Lower leg skin (tissue), 3 donors: ENCODE data around the gene GDPD5.

ENCODE experiments used
- POLR2A ChIP-seq, 2 donors: fragments of 450-650 bp; IDR thresholded peaks; one replicate each; pipeline ENCODE4 v1.6.1; 2016 to 2017; ENCODE audit warnings: antibody characterized with exemption in 2 of 2, mild to moderate bottlenecking in 1 of 2, moderate library complexity in 1 of 2
- TF ChIP-seq, protein P1 (sequence below), 3 donors: fragments of 450-650 bp; IDR thresholded peaks; one replicate each; pipeline ENCODE4 v1.5.1; 2016; ENCODE audit warnings: antibody characterized with exemption in 3 of 3, mild to moderate bottlenecking in 3 of 3, moderate library complexity in 2 of 3

DNA sequence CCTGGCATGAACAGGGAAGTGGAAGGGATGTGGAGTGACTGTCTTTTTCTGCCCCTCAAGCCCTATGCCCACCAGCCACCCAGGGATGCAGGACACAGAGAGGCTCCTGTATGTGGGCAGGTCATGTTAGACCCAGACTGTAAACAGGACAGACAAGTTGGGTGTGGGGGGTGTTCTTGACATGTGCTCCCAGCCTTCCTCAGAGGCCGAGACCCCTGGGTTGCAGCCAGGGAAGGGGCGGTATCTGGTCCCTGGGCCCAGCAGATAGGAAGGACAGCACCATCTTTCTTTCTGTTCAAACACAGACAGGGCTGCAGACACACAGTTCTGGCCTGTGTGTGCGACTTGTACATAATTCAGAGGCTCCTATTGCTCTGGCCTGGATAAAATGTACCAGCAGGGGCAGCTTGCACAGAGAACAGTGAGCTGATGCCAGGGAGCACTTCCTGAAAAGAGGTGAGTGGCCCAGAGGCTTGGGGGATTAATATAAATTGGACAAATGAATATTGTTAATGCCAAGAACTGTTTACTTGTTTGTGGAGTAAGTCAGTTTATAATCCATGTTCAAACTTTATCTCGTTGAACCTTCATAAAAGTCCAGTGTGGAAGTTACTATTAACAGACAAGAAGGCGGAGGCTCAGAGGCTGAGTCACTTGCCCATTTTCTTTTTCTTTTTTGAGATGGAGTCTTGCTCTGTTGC lies 16.6 kb downstream of the GDPD5 start:
- TF ChIP-seq, protein P1, sequence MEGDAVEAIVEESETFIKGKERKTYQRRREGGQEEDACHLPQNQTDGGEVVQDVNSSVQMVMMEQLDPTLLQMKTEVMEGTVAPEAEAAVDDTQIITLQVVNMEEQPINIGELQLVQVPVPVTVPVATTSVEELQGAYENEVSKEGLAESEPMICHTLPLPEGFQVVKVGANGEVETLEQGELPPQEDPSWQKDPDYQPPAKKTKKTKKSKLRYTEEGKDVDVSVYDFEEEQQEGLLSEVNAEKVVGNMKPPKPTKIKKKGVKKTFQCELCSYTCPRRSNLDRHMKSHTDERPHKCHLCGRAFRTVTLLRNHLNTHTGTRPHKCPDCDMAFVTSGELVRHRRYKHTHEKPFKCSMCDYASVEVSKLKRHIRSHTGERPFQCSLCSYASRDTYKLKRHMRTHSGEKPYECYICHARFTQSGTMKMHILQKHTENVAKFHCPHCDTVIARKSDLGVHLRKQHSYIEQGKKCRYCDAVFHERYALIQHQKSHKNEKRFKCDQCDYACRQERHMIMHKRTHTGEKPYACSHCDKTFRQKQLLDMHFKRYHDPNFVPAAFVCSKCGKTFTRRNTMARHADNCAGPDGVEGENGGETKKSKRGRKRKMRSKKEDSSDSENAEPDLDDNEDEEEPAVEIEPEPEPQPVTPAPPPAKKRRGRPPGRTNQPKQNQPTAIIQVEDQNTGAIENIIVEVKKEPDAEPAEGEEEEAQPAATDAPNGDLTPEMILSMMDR (IDR thresholded peaks at IDR 0.05), result no peak
- no peak for TF ChIP-seq POLR2A (IDR thresholded peaks at IDR 0.05)
